ENCODE measurements around the gene UTY. TPM values are rescaled to one million over a fixed set of nuclear protein-coding genes. Genes with fewer than 3 reads are reported as not detected.

Gene UTY
- 77.6 TPM for total RNA-seq

GRCh38 chrY:13479828-13480227, at the start of gene UTY:
TSS of gene UTY (minus strand) at chrY:13480033. CDS start at chrY:13479665, 368 bp downstream.

Other genes starting within 250 kb of the UTY start
- 37.9 TPM for gene TMSB4Y, start 223.9 kb upstream of the UTY start, total RNA-seq